CD4-positive, alpha-beta T cell treated with Interferon gamma for 1 hour (primary cell): ENCODE results near the gene GMPPB.
"Not testable (repeated sequence)": the region's sequence is repeated elsewhere in the genome, so short reads cannot be mapped to it uniquely, and the experiment has no call there.

Experiments
- DNase-seq: peaks from one replicate; pipeline ENCODE4 v3.0.0-alpha.2; 2020

The GMPPB gene

GRCh38 chr3:49712631-49713317 is 11.0 kb downstream of the GMPPB start:
- DNase-seq, result no peak

GRCh38 chr3:49712166-49712565 is 11.6 kb downstream of the GMPPB start:
- DNase-seq, result no peak

GRCh38 chr3:49711489-49711888 is 12.3 kb downstream of the GMPPB start:
- DNase-seq, result no peak

GRCh38 chr3:49709852-49710251 is 13.9 kb downstream of the GMPPB start:
- no peak for DNase-seq

GRCh38 chr3:49707113-49707480 is 16.7 kb downstream of the GMPPB start:
- DNase-seq, result no peak

- no peak for DNase-seq
Measured at GRCh38 chr3:49706456-49707112, 17.2 kb downstream of the GMPPB start.

- DNase-seq, result no peak
Measured at GRCh38 chr3:49705390-49705960, 18.3 kb downstream of the GMPPB start.

- DNase-seq, result no peak
Measured at GRCh38 chr3:49704629-49705028, 19.1 kb downstream of the GMPPB start.

GRCh38 chr3:49703956-49704355 is 19.8 kb downstream of the GMPPB start:
- DNase-seq, result no peak

GRCh38 chr3:49703443-49703927 is 20.3 kb downstream of the GMPPB start:
- peak; percentile 74 for DNase-seq

- no peak for DNase-seq
Measured at GRCh38 chr3:49702672-49703071, 21.1 kb downstream of the GMPPB start.

- DNase-seq, result no peak
Measured at GRCh38 chr3:49701388-49702077, 22.2 kb downstream of the GMPPB start.

GRCh38 chr3:49700453-49701128 is 23.2 kb downstream of the GMPPB start:
- no peak for DNase-seq

GRCh38 chr3:49700014-49700413 is 23.7 kb downstream of the GMPPB start:
- no peak for DNase-seq

- DNase-seq, result no peak
Measured at GRCh38 chr3:49699281-49699979, 24.3 kb downstream of the GMPPB start.

- not testable (repeated sequence) for DNase-seq
Measured at GRCh38 chr3:49695350-49696015, 28.3 kb downstream of the GMPPB start.

- DNase-seq, result not testable (repeated sequence)
Measured at GRCh38 chr3:49694409-49695070, 29.2 kb downstream of the GMPPB start.

GRCh38 chr3:49691481-49691880 is 32.3 kb downstream of the GMPPB start:
- not testable (repeated sequence) for DNase-seq

GRCh38 chr3:49690856-49691255 is 32.9 kb downstream of the GMPPB start:
- DNase-seq, result not testable (repeated sequence)

GRCh38 chr3:49689908-49690624 is 33.7 kb downstream of the GMPPB start:
- DNase-seq, result not testable (repeated sequence)
